Nephron (organoid): ENCODE data around the gene ALKBH5.

ENCODE experiments used
- H3K27ac Mint-ChIP-seq, 3 experiments: 2 replicates each; pipeline ENCODE4 v1.8.0; 2020; ENCODE audit warnings: mixed read lengths in 3 of 3, mild to moderate bottlenecking in 2 of 3, moderate library complexity in 1 of 3
- H3K27me3 Mint-ChIP-seq: 2 replicates; pipeline ENCODE4 v1.8.0; 2021; ENCODE audit warnings: low read depth, mild to moderate bottlenecking, moderate library complexity, mixed read lengths
- H3K36me3 Mint-ChIP-seq: 2 replicates; pipeline ENCODE4 v1.8.0; 2020; ENCODE audit warnings: low read depth, mixed read lengths
- H3K4me1 Mint-ChIP-seq: 2 replicates; pipeline ENCODE4 v1.8.0; 2020; ENCODE audit warnings: mixed read lengths
- H3K4me3 Mint-ChIP-seq, 3 experiments: 2 replicates each; pipeline ENCODE4 v1.8.0; 2020; ENCODE audit warnings: mild to moderate bottlenecking in 3 of 3, mixed read lengths in 3 of 3, moderate library complexity in 2 of 3
- H3K9me3 Mint-ChIP-seq: 2 replicates; pipeline ENCODE4 v1.8.0; 2020; ENCODE audit warnings: mixed read lengths
- CTCF ChIP-seq, 3 experiments: fragments of 200-600 bp; sonication (generic); IDR thresholded peaks; one replicate each; pipeline ENCODE4 v1.5.0; 2021; ENCODE audit warnings: antibody characterized with exemption in 3 of 3; ENCODE audit not compliant: unreplicated experiment in 3 of 3

The ALKBH5 gene

DNA sequence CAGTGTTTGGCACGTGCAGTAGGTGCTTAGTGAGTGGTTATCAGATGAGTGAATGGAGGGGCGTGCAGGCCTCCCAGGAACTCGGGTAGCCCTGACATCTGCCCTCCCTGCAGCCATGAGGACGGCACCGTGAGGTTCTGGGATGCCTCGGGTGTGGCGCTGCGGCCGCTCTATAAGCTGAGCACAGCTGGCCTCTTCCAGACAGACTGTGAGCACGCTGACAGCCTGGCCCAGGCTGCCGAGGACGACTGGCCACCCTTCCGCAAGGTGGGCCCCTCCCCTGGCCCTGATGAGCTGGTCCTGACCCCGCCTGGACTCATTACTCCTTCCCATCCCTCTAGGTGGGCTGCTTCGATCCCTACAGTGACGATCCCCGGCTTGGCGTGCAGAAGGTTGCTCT, 52.9 kb downstream of the ALKBH5 start:
- peaks cover 23% of the 10 kb centered on the region for H3K36me3 Mint-ChIP-seq
- H3K4me3 Mint-ChIP-seq = no peak overlapping the region

DNA sequence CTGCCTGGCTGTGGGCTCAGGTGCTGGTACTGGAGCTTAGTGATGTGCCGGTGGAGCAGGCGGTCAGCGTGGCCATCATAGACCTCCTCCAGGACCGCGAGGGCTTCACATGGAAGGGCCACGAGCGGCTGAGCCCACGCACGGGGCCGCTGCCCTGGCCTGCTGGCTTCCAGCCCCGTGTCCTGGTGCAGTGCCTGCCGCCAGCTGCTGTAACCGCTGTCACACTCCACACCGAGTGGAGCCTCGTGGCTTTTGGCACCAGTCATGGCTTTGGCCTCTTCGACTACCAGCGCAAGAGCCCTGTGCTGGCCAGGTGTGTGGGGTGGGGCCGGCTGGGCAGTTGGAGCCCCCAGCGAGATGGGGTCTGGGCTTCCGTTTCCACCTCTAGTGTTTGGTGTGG, 53.8 kb downstream of the ALKBH5 start:
- Mint-ChIP-seq H3K27ac (no peak overlapping the region), H3K9me3 (no peaks in the 10 kb centered on the region), H3K4me1 (no peaks in the 10 kb centered on the region), H3K4me3 (no peak overlapping the region), H3K36me3 (peaks cover 23% of the 10 kb centered on the region), H3K27me3 (no peaks in the 10 kb centered on the region)
- TF ChIP-seq CTCF (IDR thresholded peaks at IDR 0.05; ENCODE audit: unreplicated experiment in 3 of 3) = no peak

More for the DNA sequence above, 52.9 kb downstream of the ALKBH5 start:
- no peaks in the 10 kb centered on the region for H3K9me3 Mint-ChIP-seq
- no peak overlapping the region for H3K27ac Mint-ChIP-seq
- TF ChIP-seq CTCF (IDR thresholded peaks at IDR 0.05; ENCODE audit: unreplicated experiment in 3 of 3) = no peak
- H3K4me1 Mint-ChIP-seq = no peaks in the 10 kb centered on the region
- no peaks in the 10 kb centered on the region for H3K27me3 Mint-ChIP-seq

DNA sequence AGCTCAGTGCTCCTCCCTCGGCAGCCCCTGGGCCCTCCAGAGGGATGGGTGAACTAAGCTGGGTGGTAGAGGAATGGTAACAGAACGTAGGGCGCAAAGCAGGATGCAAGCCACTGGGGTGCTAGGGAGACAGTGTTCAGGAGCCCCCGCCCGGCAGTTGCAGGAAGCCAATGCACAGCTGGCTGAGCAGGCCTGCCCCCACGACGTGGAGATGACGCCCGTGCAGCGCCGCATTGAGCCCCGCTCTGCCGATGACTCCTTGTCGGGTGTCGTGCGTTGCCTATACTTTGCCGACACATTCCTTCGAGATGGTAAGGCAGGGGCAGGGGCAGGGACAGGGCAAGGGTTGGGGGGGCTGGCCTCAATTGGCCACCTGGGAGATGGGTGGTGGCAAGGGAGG, 54.7 kb downstream of the ALKBH5 start:
- H3K4me3 Mint-ChIP-seq = no peak overlapping the region
- H3K27ac Mint-ChIP-seq = no peak overlapping the region
- H3K36me3 Mint-ChIP-seq = peaks cover 26% of the 10 kb centered on the region
- H3K9me3 Mint-ChIP-seq = no peaks in the 10 kb centered on the region
- H3K4me1 Mint-ChIP-seq = no peaks in the 10 kb centered on the region
- no peaks in the 10 kb centered on the region for H3K27me3 Mint-ChIP-seq
- no peak for TF ChIP-seq CTCF (IDR thresholded peaks at IDR 0.05; ENCODE audit: unreplicated experiment in 3 of 3)

GRCh38 chr17:18240449-18240848, 56.8 kb downstream of the ALKBH5 start:
- Mint-ChIP-seq H3K27me3 (no peaks in the 10 kb centered on the region), H3K4me1 (no peaks in the 10 kb centered on the region), H3K36me3 (peaks cover 29% of the 10 kb centered on the region), H3K9me3 (no peaks in the 10 kb centered on the region), H3K27ac (no peak overlapping the region), H3K4me3 (no peak overlapping the region)
- TF ChIP-seq CTCF (IDR thresholded peaks at IDR 0.05; ENCODE audit: unreplicated experiment in 3 of 3) = no peak

DNA sequence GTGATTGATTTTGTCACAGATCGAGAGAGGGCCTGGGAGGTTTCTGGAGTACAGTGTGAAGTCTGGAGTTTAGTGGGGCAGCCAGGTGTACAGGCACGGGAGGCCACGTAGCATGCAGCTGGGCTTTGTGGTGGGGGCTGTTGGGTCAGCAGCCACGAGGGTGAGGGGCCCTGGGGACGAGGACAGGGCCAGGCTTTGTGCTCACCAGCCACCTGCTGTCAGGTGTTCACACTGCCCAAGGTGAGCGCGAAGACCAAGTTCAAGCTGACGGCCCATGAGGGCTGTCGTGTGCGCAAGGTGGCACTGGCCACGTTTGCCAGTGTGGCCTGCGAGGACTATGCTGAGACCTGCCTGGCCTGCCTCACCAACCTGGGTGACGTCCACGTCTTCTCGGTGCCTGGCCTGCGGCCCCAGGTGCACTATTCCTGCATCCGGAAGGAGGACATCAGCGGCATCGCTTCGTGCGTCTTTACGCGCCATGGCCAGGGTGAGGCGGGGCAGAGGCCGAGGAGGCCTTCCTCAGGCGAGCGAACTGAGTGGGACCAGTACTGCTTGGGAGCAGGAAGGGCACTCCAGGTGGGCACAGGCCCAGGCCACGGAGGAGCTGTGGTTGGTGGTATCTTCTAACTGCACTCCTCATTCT, 57.7 kb downstream of the ALKBH5 start:
- H3K36me3 Mint-ChIP-seq = peaks cover 31% of the 10 kb centered on the region
- H3K4me1 Mint-ChIP-seq = no peaks in the 10 kb centered on the region
- no peak overlapping the region for H3K27ac Mint-ChIP-seq
- TF ChIP-seq CTCF (IDR thresholded peaks at IDR 0.05; ENCODE audit: unreplicated experiment in 3 of 3) = no peak
- H3K4me3 Mint-ChIP-seq = no peak overlapping the region
- no peaks in the 10 kb centered on the region for H3K27me3 Mint-ChIP-seq
- H3K9me3 Mint-ChIP-seq = no peaks in the 10 kb centered on the region

- no peaks in the 10 kb centered on the region for H3K27me3 Mint-ChIP-seq
- no peak overlapping the region for H3K4me3 Mint-ChIP-seq
- H3K9me3 Mint-ChIP-seq = no peaks in the 10 kb centered on the region
- H3K27ac Mint-ChIP-seq = no peak overlapping the region
- peaks cover 37% of the 10 kb centered on the region for H3K36me3 Mint-ChIP-seq
- peaks cover 7% of the 10 kb centered on the region for H3K4me1 Mint-ChIP-seq
- TF ChIP-seq CTCF (IDR thresholded peaks at IDR 0.05; ENCODE audit: unreplicated experiment in 3 of 3) = no peak
Observed at GRCh38 chr17:18245038-18245776, 61.6 kb downstream of the ALKBH5 start.
